Activated CD4-positive, CD25-positive, alpha-beta regulatory T cell treated with anti-CD3 and anti-CD28 coated beads, Interleukin-2, amount 50 U/mL, for 72 hours (primary cell): Measurements from ENCODE around the gene ALDH3B2.
"Not testable (repeated sequence)": the region's sequence is repeated elsewhere in the genome, so short reads cannot be mapped to it uniquely, and the experiment has no call there.

ENCODE experiments used
- DNase-seq: peaks from one replicate; pipeline ENCODE4 v3.0.0; 2021

The ALDH3B2 gene

DNA sequence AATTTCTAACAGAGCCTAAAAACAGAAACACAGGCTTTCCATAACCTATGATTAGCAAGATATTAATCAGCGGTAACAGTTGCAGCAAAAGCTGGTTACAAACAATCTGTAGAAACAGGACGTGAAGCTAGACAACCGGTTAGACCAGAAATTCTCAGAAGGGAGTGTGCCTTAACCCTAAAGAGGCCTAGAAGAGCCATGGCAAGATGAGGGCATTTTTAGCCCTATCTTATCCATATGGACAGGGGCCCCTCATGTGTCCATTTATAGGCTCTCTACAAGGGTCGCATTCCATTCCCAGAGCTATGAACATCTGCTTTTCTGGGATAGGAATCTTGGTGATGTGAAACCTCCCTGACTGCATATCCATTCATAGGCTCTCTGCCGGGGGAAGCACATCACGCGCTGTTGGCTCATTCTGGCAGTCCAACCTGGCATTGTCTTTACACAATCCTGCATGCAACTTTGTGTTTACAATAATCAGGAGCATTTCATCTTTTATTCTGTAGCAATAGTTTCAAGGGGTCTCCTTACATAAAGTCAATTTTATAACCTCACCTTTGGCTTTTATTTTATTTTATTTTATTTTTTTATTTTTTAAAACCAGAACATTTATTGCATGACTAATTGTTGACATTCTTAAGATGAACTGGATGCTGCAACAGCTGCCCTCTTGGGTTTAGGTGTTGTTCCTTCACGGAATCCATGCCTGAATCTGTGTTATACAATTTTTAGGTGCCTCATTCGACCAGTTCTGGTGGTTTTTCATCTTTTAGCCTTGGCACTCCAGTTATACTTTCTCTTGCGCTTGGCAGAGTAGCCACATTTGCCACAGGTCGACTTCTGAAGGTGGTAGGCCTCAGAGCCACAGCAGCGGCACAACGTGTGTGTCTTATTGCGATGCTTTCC, 8.0 kb upstream of the ALDH3B2 start:
- not testable (repeated sequence) for DNase-seq

DNA sequence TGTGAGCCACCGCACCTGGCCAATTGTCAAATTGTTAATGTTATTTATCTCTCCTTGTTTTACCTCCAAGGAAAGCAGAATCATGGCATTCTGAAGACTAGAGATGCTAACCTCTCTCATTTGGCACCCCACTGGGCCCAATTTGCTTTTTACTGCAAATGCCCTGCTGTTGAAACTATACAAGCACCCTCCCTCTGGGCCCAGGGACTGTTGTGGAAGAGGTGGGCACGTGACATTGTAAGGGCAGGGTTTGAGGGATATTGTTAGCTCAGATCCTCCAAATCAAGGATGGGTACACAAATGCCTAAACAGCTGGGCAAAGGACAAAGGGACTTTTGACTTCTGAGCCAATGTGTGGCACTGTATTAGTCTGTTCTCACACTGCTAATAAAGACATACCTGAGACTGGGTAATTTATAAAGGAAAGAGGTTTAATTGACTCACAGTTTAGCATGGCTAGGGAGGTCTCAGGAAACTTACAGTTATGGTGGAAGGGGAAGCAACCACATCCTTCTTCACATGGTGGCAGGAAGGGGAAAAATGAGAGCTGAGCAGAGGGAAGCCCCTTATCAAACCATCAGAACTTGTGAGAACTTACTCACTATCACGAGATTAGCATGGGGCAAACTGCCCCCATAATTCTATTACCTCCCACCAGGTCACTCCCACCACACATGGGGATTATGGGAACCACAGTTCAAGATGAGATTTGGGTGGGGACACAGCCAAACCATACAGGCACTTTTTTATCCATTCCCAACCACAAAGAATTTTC, 6.5 kb upstream of the ALDH3B2 start:
- DNase-seq: no peak

DNA sequence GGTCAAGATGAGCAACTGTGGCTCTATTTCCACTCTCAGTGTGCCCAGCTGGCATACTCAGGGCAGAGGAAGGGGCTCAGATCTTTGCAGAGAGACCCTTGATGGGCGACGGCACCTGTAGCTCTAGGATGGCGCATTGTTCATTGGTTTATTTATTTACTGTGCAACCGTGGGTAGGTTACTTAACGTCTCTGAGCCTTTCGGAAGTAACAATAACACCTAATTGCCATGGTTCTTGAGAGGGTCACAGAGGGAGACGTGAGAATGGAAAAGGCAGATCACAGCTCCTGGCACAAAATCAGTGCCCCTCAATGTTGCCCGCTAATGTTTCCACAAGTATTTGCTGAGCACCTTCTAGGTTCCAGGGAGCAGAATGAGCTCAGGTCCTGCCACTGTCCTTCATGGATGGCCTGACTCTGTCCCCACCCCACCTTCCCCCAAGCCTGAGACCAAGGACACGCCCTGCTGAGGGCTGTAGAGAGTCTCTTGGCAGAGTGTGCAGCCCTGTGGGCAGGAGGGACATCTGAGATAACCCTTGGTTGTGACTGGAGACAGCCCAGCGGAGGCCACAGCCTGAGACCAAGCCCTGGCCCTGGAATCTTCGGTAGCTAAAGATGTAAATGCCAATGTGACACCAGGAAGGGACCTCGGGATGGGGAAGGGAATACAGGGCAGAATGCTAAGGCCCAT, 780 bp upstream of the ALDH3B2 start:
- DNase-seq: no peak

DNA sequence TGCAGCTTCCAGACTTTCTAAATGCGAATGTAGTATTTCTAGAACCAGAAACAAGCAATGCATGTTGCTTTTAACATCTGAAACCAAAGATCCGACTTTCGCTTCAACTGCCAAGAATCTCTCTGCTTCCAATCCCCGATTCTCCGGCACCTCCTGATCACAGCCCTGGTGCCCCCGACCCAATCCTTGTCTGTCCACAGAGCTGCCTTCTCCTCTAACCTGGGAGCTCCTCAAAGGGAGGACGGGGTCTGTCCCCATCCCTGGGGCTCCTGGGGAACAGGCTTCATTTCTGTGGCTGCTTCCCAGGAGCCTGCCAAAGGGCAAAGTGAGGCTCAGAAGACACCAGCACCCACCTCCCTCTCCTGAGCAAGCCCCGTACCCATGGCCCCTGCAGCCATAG, 521 bp downstream of the ALDH3B2 start:
- no peak for DNase-seq

DNA sequence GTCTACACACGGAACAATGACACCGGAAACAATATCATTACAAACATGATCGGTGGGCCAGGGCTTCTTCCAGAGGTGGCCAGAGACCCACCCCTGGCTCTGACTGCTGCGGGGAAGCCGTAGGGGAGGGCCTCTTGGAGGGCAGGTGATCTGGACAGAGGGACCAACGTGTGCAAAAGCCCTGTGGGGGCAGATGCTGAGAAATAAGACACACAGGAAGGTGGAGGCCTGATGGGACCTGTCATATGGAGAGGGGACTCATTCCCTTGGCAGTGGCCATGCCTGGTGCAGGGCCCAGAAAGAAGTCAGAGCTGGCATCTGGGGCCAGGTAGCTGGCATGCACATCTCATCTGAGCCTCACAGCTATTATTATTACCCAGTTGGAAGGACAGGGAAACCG, 1.1 kb downstream of the ALDH3B2 start:
- no peak for DNase-seq

GRCh38 chr11:67671211-67671520, 3.3 kb downstream of the ALDH3B2 start:
- DNase-seq: no peak

DNA sequence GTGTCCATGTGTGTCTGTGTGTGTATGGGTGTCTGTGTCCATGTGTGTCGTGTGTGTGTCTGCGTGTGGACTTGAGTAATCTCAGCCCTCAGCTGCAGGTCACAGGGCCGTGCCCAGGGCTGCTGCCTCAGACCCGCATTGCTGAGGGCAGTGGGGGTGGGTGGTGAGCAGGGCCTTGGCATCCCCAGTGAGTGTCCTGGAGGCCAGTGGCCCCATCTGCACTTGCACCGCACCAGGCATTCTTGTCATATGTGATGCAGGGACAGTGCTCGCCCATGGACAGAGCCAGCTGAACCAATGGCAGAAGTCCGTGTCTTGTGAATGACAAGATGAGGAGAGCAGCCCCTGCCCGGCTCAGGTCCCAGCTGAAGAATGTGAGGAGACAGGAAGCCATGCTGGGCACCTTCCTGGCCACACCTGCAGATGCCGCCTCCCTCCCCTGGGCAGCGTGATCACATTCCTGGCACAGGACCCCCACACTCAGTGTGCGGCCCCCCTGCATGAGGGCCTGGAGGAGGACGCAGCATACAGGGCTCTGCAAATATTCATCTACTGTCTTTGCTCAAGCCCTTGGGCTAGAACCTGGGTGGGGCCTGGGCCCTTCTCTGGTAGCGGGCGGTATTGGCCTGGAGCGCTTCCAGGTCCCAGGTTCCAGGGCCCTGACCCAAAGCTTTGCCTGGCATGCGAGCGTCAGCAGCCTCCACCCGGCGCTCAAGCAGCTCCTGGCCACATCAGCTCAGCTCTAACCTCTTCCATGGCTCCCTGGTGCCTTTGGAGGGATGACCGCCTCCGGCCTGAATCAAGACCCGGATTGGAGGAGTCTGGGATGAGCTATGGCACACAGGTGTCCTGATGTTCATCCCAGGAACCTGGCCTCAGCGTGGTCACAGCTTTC, 3.9 kb downstream of the ALDH3B2 start:
- DNase-seq: no peak

GRCh38 chr11:67668192-67668551, 6.3 kb downstream of the ALDH3B2 start:
- no peak for DNase-seq

DNA sequence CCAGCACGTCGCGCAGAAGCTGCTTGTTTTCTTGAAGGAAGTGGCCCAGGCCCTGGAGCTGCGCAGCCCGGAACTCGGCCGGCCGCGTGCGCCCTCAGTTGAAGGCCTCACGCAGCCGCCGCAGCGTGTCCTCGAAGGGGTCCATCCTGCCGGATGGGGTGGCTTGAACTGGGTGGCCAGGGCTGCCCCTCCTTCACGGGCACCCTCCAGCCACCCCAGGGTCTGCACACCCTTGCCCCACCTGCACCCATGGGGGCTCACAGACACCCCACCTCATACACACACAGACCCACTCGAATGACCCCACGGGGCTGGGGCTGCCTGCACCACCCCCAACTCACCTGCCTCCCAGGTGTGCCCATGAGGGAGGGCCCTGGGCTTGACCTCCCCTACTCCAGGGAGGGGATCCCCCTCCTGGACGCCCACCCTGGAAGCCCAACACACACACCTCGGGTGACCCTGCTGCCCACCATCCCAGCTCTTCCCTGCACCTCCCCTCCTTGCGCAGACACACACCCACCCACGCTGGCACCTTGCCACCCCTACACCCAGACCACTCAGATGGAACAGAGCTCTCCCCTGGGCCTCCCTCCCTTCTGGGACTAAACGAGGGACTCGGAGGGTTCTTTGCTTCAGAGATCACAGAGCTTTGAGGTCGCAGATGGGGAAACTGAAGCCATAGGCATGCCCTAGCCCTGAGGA, 6.8 kb downstream of the ALDH3B2 start:
- no peak for DNase-seq

GRCh38 chr11:67666676-67667489, 7.5 kb downstream of the ALDH3B2 start:
- no peak for DNase-seq

- no peak for DNase-seq
Measured at GRCh38 chr11:67666303-67666645, 8.1 kb downstream of the ALDH3B2 start.

DNA sequence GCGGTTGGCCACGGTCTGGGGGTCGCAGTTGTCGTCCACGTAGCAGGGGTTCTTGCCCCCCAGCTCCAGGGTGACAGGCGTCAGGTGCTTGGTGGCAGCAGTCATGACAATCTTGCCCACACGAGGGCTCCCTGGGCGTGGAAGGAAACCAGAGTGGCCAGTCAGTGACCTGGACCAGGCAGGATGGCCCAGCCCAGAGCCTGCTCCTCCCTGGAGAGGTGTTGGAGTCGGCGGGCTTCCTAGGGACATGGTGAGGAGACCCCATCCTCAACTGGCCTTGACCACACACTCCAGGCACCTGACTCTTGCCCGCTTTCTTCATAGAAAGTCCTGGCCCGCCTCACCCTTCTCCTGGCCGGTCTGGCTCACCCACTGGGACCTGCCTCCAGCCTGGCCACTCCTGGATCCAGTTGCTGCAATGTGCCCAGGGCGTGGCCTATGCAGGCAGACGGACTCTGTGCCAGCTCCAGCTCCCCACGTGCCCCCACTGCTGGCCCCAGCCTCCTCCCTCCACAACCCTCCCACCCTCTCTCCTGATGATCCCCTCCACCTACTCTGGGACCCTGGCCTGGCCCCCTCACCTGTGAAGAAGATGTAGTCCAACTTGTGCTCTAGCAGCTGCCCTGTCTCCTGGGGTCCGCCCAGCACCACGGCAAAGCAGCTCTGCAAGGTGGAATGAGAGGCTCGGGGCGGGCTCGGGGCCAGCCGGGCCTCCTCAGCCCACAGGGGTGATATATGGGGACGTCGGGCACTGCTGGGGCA, 8.7 kb downstream of the ALDH3B2 start:
- DNase-seq: no peak

- DNase-seq: no peak
Measured at GRCh38 chr11:67664696-67665540, 9.5 kb downstream of the ALDH3B2 start.

DNA sequence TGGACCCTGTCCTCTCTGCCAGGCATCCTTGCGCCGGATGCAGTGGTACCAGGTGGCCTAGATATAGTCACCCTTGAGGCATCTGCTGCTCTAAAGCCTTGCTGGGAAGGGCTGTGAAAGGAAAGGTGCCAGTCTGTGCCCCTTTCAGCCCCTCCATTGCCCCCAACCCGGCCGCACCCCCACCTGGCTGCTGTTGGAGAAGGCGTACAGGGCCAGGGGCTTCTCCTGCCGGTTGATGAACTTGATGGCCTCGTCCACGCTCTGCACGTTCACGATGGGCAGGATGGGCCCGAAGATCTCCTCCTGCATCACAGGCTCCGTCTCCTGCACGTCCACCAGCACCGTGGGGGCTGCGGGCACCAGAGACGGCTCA, 10.2 kb downstream of the ALDH3B2 start:
- DNase-seq: no peak

GRCh38 chr11:67663532-67664212, 10.8 kb downstream of the ALDH3B2 start:
- DNase-seq: no peak

DNA sequence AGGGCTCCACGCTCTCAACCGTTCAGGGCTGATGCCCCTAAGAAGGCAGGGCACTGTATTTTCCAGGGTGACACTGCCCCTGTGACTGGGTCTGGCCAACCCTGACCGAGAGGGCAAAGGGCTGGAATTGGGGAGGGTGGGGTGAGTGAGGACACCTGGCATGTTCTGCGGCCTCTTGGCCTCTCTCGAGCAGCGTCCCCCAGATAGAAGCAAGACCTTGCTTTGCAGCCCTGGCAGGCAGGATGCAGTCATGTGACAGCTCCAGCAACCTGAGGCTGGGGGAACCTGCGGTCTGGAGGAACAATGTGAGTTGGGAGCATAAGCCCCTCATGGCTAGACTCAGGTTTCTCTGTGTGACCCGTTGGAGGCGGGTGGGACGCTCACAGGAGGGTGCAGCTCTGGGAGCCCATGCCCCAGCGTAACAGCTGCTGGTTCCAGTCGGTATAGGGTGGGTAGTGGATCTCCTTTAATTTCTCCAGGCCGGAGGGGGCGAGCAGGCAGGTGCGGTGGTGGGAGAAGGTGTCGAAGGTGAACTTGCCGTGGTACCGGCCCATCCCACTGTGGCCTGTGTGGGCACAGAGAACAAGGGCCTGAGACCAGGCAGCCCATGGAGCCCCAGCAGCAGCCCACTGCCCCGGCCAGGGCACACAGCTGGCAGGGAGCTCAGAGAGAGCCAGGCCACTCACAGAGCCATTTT, 11.4 kb downstream of the ALDH3B2 start:
- DNase-seq: no peak

DNA sequence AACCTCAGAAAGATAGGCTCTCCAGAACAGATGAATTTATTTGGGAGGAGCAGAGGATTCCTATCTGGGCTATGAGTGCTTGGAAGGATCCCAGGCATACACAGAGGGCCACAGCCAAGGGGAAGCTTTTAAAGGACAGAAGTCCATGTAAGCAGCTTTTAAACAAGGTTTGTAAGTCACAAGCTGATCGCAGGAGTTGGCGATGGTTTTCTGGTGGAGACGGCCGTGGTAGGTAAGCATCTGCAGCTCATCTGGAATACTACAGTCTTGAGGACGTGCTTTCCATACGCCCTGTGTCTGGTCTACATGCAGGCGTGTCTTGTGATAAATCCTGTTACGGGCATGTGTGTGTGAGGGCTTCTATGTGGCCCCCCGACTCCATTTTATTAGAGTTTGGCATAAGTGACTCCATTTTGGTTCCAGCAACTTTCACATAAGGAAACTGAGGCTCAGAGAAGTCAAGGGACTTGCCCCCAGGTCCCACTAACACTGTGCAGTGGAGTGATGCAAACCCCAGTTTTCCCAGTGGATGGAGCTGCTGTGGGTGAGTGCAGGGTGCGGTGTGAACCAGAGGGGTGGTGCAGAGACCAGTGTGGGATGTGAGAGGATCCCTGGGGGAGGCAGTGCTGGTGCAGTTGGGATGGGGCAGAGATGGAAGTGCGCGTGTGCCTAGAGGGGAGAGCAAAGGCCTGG, 12.1 kb downstream of the ALDH3B2 start:
- DNase-seq: no peak

GRCh38 chr11:67660752-67661151, 13.7 kb downstream of the ALDH3B2 start:
- DNase-seq: not testable (repeated sequence)
